GM19452 (cell line): ENCODE results near the gene C8B.

Experiments used
- ATAC-seq: cut with Tn5 transposase; IDR thresholded peaks from one replicate; pipeline ENCODE4 v1.9.1; 2021; ENCODE audit not compliant: unreplicated experiment

C8B gene

GRCh38 chr1:56934430-56935060 is 31.3 kb downstream of the C8B start:
- ATAC-seq: no peak

- ATAC-seq: no peak
Observed at GRCh38 chr1:56933606-56934005, 32.2 kb downstream of the C8B start.

GRCh38 chr1:56933161-56933560 is 32.7 kb downstream of the C8B start:
- no peak for ATAC-seq

GRCh38 chr1:56931686-56932085 is 34.1 kb downstream of the C8B start:
- no peak for ATAC-seq

GRCh38 chr1:56931211-56931610 is 34.6 kb downstream of the C8B start:
- ATAC-seq: no peak

- no peak for ATAC-seq
Observed at GRCh38 chr1:56929492-56929891, 36.3 kb downstream of the C8B start.

GRCh38 chr1:56927986-56928385 is 37.8 kb downstream of the C8B start:
- no peak for ATAC-seq

GRCh38 chr1:56927171-56927570 is 38.6 kb downstream of the C8B start:
- no peak for ATAC-seq

- no peak for ATAC-seq
Observed at GRCh38 chr1:56925193-56925592, 40.6 kb downstream of the C8B start.

GRCh38 chr1:56924116-56924515 is 41.7 kb downstream of the C8B start:
- ATAC-seq: no peak

- no peak for ATAC-seq
Observed at GRCh38 chr1:56923201-56923600, 42.6 kb downstream of the C8B start.

- no peak for ATAC-seq
Observed at GRCh38 chr1:56922507-56922906, 43.3 kb downstream of the C8B start.

- ATAC-seq: no peak
Observed at GRCh38 chr1:56922070-56922469, 43.7 kb downstream of the C8B start.

GRCh38 chr1:56921479-56921878 is 44.3 kb downstream of the C8B start:
- ATAC-seq: no peak

- ATAC-seq: no peak
Observed at GRCh38 chr1:56920591-56921001, 45.2 kb downstream of the C8B start.

GRCh38 chr1:56917356-56917755 is 48.5 kb downstream of the C8B start:
- ATAC-seq: no peak

GRCh38 chr1:56916630-56917029 is 49.2 kb downstream of the C8B start:
- no peak for ATAC-seq

GRCh38 chr1:56915960-56916359 is 49.9 kb downstream of the C8B start:
- no peak for ATAC-seq

GRCh38 chr1:56912325-56912724 is 53.5 kb downstream of the C8B start:
- no peak for ATAC-seq

GRCh38 chr1:56911098-56911938 is 54.5 kb downstream of the C8B start:
- ATAC-seq: no peak

GRCh38 chr1:56910441-56910985 is 55.3 kb downstream of the C8B start:
- ATAC-seq: no peak

GRCh38 chr1:56908619-56909221 is 57.1 kb downstream of the C8B start:
- no peak for ATAC-seq
